Duodenal mucosa (tissue), 2 donors: ENCODE data around the gene SAMD13.

Experiments used
- H3K27ac ChIP-seq: one replicate; pipeline ENCODE4 v1.7.0; 2013; ENCODE audit warnings: low read depth, low read length
- H3K27me3 ChIP-seq, 2 donors: one replicate each; pipeline ENCODE4 v1.7.0; 2013; ENCODE audit warnings: low read length in 2 of 2, control low read depth in 1 of 2; ENCODE audit not compliant: insufficient read depth in 2 of 2, control insufficient read depth in 1 of 2
- H3K36me3 ChIP-seq, 2 donors: one replicate each; pipeline ENCODE4 v1.7.0; 2013; ENCODE audit warnings: low read length in 2 of 2, control low read depth in 1 of 2; ENCODE audit not compliant: insufficient read depth in 2 of 2, control insufficient read depth in 1 of 2
- H3K4me1 ChIP-seq, 2 donors: one replicate each; pipeline ENCODE4 v1.7.0; 2013; ENCODE audit warnings: low read length in 2 of 2, control low read depth in 1 of 2; ENCODE audit not compliant: insufficient read depth in 2 of 2, control insufficient read depth in 1 of 2
- H3K4me3 ChIP-seq, 2 donors: one replicate each; pipeline ENCODE4 v1.7.0; 2013; ENCODE audit warnings: low read length in 2 of 2, low read depth in 1 of 2
- H3K9ac ChIP-seq, 2 donors: one replicate each; pipeline ENCODE4 v1.7.0; 2013; ENCODE audit warnings: low read length in 2 of 2, low read depth in 1 of 2
- H3K9me3 ChIP-seq, 2 donors: one replicate each; pipeline ENCODE4 v1.7.0; 2013; ENCODE audit warnings: low read length in 2 of 2, control low read depth in 1 of 2; ENCODE audit not compliant: control insufficient read depth in 1 of 2

Gene SAMD13

GRCh38 chr1:84379138-84379916 is 77.8 kb downstream of the SAMD13 start:
- Histone ChIP-seq H3K36me3 (no peaks in the 10 kb centered on the region), H3K27ac (no peak overlapping the region), H3K9me3 (no peaks in the 10 kb centered on the region), H3K4me3 (no peak overlapping the region), H3K27me3 (no peaks in the 10 kb centered on the region), H3K4me1 (no peaks in the 10 kb centered on the region), H3K9ac (no peak overlapping the region)

- H3K9ac ChIP-seq = no peak overlapping the region
- H3K9me3 ChIP-seq = no peaks in the 10 kb centered on the region
- no peaks in the 10 kb centered on the region for H3K27me3 ChIP-seq
- no peak overlapping the region for H3K27ac ChIP-seq
- H3K4me3 ChIP-seq = no peak overlapping the region
- no peaks in the 10 kb centered on the region for H3K4me1 ChIP-seq
- no peaks in the 10 kb centered on the region for H3K36me3 ChIP-seq
Measured at GRCh38 chr1:84379917-84380180, 78.3 kb downstream of the SAMD13 start.

DNA sequence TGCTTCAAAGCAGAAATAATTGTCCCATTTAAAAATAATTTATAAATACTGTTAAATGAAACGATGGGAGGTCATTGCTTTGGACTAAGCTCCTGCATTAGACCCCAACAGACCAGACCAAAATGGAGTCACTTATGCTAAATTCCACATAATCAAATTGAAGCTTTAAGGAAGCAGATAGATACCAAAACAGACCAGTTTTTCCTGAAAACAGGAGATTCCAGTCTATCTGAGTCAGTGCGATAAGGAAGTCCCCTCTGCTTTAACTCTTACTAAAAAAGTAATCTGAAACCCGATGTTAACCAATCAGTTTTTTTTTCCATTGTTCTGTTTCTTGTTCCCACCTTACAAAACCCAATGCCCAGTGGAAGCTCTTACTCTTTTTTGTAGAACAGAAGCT is 80.6 kb downstream of the SAMD13 start:
- no peak overlapping the region for H3K27ac ChIP-seq
- H3K9ac ChIP-seq = no peak overlapping the region
- H3K27me3 ChIP-seq = no peaks in the 10 kb centered on the region
- H3K9me3 ChIP-seq = no peaks in the 10 kb centered on the region
- H3K4me3 ChIP-seq = no peak overlapping the region
- no peaks in the 10 kb centered on the region for H3K36me3 ChIP-seq
- no peaks in the 10 kb centered on the region for H3K4me1 ChIP-seq

- no peaks in the 10 kb centered on the region for H3K27me3 ChIP-seq
- H3K9me3 ChIP-seq = no peaks in the 10 kb centered on the region
- no peaks in the 10 kb centered on the region for H3K4me1 ChIP-seq
- no peak overlapping the region for H3K27ac ChIP-seq
- no peak overlapping the region for H3K4me3 ChIP-seq
- H3K9ac ChIP-seq = no peak overlapping the region
- H3K36me3 ChIP-seq = no peaks in the 10 kb centered on the region
Measured at GRCh38 chr1:84385347-84385746, 83.8 kb downstream of the SAMD13 start.

- H3K4me1 ChIP-seq = no peaks in the 10 kb centered on the region
- no peaks in the 10 kb centered on the region for H3K9me3 ChIP-seq
- H3K4me3 ChIP-seq = no peak overlapping the region
- no peak overlapping the region for H3K27ac ChIP-seq
- H3K9ac ChIP-seq = no peak overlapping the region
- H3K36me3 ChIP-seq = no peaks in the 10 kb centered on the region
- H3K27me3 ChIP-seq = no peaks in the 10 kb centered on the region
Measured at GRCh38 chr1:84386716-84387479, 85.4 kb downstream of the SAMD13 start.

DNA sequence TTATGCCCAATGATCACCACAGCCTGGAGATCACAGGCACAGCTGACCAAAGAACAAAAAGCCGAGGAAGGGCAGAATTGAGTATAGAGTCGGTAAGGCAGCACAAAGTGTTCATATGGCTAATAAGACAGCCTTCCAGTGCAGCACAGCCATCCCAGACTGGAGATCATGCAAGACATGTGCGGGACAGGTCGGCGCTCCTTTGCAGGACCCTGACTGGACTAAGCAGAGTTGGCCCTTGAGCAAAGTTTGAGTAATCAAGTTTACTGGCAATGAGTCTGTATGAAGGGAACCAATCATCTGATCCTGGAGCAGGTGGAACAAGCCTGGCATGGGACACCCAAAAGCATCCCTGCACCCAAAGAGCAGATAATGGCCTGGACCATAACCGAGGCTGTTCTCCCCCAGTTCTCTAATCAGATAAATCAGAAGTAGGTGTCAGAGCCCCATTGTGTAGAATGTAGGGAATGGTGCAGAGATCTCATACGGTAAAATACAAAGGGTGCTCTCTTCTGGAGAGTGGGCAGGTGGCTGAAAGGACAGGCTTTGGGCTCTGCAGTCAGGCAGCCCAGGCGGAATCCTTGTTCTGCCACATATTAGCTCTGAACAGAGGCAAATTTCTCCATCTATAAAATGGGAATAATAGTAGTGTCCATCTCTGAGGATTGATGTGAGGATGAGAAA is 86.1 kb downstream of the SAMD13 start:
- Histone ChIP-seq H3K4me1 (no peaks in the 10 kb centered on the region), H3K4me3 (no peak overlapping the region), H3K27ac (no peak overlapping the region), H3K9me3 (no peaks in the 10 kb centered on the region), H3K9ac (no peak overlapping the region), H3K36me3 (no peaks in the 10 kb centered on the region), H3K27me3 (no peaks in the 10 kb centered on the region)

DNA sequence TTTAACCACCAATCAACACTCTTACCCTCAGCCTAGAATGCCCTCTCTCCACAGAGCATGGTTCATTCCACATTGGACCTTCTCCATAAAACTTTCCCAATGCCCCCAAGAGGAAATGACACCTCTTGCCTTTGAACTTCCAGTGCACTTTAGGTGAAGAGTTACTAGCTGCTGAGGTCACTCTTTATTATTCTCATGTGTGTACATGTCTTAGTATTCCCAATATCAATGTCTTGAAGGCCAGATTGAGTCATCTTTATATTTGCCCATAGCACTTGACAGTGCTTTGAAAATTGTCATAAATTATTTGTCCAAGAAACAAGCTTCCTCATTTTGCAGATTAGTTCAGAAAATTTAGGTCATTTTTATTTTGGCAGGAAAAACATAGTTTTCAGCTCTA is 88.7 kb downstream of the SAMD13 start:
- Histone ChIP-seq H3K4me1 (no peaks in the 10 kb centered on the region), H3K9me3 (no peaks in the 10 kb centered on the region), H3K27ac (no peak overlapping the region), H3K4me3 (no peak overlapping the region), H3K9ac (no peak overlapping the region), H3K27me3 (no peaks in the 10 kb centered on the region), H3K36me3 (no peaks in the 10 kb centered on the region)

GRCh38 chr1:84398175-84399155 is 97.0 kb downstream of the SAMD13 start, which contains the start of gene DNASE2B:
TSS of gene DNASE2B (plus strand) at chr1:84398484. CDS start at chr1:84398565, 81 bp downstream.
- Histone ChIP-seq H3K27ac (no peak within 1 kb of the TSS), H3K9me3 (no peaks in the 10 kb centered on the region), H3K27me3 (no peaks in the 10 kb centered on the region), H3K4me1 (no peaks in the 10 kb centered on the region), H3K9ac (no peak within 1 kb of the TSS), H3K4me3 (no peak within 1 kb of the TSS), H3K36me3 (no peaks in the 10 kb centered on the region)
